Adipose tissue (tissue), 3 donors: ENCODE results near the gene LRRK1. TPM values are rescaled to one million over a fixed set of nuclear protein-coding genes. Genes with fewer than 3 reads are reported as not detected.

Source experiments
- H3K27ac ChIP-seq: one replicate; pipeline ENCODE4 v1.5.1; 2013; ENCODE audit warnings: low read depth, low read length
- WGBS, 3 donors: extraction: QIAGEN DNeasy Blood & Tissue Kit; methylation state at CpG; one replicate each; pipeline ENCODE4 v1.1.7; 2013; 5-methylcytosine and 5-hydroxymethylcytosine counted together
- polyA plus RNA-seq, 3 donors: library from polyadenylated mRNA; stranded (reverse); fragments of 200-250 nt; gene quantifications; one replicate each; pipeline ENCODE4 v1.2.3, GENCODE V29; 2013
- donor health status: healthy with polysubstance abuse.
- donor health status: Bipolar disorder and iron deficiency.
- donor health status: healthy.

Gene LRRK1
- polyA plus RNA-seq, 3 donors, result 5.2 to 11.5 (median 5.9) TPM

- H3K27ac ChIP-seq, result no peak overlapping the region
- WGBS, 3 donors, result 28 to 80% (median 60%) methylated on average over 6 of the region's 6 CpGs
Measured at GRCh38 chr15:100986158-100986896, 67.2 kb downstream of the LRRK1 start.

DNA sequence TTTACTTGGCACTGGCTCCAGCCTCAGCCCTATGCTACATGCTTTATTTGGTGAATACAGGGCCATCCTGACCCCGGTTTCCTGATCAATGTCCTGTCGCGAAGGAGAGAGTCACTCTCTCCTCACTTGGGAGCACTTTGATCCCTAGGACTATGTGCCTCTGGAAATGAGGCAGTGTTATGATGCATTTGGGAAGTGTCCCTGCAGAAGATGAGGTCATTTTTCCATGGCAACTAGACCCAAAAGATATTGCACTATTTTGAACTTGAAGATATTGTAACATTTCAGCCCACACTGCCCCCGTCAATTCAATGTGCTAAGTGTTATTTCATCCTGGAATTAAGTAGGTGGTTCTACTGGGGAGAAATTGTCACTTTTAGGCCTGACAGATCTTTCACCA is 68.0 kb downstream of the LRRK1 start:
- 39 to 75% (median 71%) methylated on average over 4 of the region's 4 CpGs for WGBS, 3 donors
- no peak overlapping the region for H3K27ac ChIP-seq

DNA sequence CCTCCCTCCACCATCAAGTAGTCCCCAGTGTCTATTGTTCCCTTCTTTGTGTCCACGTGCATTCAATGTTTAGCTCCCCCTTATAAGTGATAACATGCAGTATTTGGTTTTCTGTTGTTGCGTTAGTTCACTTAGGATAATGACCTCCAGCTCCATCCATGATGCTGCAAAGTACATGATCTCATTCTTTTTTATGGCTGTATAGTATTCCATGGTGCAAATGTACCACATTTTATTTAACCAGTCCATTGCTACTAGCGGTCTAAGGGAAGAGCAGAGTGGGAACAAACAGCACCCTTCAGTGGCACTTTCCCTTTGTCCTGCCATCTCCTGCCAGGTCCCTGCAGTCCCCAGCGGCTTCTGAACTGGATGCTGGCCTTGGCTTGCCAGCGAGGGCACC is 69.1 kb downstream of the LRRK1 start:
- 95 to 96% (median 95%) methylated on average over 5 of the region's 5 CpGs for WGBS, 3 donors
- no peak overlapping the region for H3K27ac ChIP-seq

- WGBS, 3 donors, result 87 to 96% (median 89%) methylated on average over 3 of the region's 3 CpGs
Measured at GRCh38 chr15:100988857-100989256, 69.7 kb downstream of the LRRK1 start.

DNA sequence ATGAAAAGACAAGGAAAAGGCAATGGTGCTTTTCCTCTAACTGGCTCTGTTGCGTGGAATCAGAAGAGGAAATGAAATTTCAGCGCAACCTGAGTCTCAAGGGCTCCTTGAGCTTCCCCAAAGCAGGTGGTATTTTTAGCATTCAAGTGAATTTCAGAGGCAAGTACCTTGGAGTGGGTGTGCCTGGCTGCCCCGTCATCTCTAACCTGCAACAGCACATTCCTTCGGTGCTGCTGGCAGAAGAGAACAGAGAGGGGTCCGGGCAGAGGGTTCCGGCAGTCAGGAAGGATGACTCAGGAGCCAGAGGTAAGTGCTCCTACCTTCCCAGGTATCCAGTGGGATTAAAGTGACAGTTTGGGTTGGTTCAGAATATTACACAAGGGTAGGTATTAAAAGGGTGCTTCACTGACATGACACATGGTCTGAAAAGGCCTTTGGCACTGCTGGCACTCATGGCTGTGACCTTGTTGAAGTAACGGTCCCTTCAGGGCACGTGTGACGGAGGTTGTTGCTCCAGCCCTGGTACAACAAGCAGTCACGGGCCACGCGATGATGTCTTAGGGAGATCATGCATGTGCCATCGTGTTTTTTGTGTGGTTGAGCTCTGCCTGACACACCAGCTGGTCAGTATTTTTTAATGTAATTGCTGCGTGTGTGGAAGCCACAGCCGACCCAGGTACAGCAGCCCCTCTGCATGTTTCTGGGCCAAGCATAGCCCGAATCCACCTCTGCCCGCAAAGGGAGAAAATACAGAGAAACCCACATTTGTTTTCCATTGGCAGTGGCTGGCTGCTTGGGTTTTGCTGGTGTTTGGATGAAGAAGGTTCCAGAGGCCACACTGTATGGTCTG is 75.7 kb downstream of the LRRK1 start:
- 85 to 90% (median 90%) methylated on average over 17 of the region's 17 CpGs for WGBS, 3 donors

More at GRCh38 chr15:100988857-100989256, 69.7 kb downstream of the LRRK1 start:
- H3K27ac ChIP-seq, result no peak overlapping the region

GRCh38 chr15:100995471-100996430 is 76.6 kb downstream of the LRRK1 start:
- WGBS, 3 donors, result 78 to 82% (median 81%) methylated on average over 20 of the region's 20 CpGs
- H3K27ac ChIP-seq, result no peak overlapping the region

More for the DNA sequence above, 75.7 kb downstream of the LRRK1 start:
- H3K27ac ChIP-seq, result no peak overlapping the region

DNA sequence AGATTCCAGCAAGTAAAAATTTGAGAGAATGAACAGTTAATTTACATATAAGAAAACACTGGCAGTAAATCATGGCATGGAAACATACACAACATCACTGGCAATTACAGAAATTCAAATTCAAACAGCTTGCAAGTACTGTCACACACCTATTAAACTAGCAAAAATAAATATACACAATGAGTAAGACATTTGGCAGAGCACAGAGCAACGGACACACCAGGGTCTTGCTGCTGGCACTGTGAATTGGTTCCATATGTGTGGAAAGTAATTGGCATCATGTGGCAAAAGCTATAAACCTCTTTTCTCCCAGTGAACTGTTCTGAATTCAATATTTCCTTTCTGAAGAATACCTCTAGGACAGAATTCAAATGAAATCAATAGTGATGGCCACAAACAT is 78.3 kb downstream of the LRRK1 start:
- no peak overlapping the region for H3K27ac ChIP-seq
- 75 to 93% (median 91%) methylated on average over 1 of the region's 1 CpG for WGBS, 3 donors

DNA sequence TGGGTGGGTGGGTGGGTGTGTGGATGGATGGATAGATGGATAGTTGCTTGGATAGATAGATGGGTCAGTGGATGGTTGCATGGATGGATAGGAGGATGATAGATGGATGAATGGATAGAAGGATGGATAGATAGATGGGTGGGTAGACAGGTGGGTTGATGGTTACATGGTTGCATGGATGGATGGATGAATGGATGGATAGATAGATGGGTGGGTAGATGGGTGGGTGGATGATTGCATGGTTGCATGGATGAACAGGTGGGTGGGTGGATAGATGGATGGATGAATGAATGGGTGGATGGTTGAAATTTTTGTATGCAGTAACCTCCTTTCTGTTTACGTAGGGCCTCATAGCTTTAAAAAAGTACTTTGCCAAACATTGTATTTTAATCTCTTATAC is 79.5 kb downstream of the LRRK1 start:
- WGBS, 3 donors, result 92 to 100% (median 94%) methylated on average over 1 of the region's 1 CpG
- H3K27ac ChIP-seq, result no peak overlapping the region

DNA sequence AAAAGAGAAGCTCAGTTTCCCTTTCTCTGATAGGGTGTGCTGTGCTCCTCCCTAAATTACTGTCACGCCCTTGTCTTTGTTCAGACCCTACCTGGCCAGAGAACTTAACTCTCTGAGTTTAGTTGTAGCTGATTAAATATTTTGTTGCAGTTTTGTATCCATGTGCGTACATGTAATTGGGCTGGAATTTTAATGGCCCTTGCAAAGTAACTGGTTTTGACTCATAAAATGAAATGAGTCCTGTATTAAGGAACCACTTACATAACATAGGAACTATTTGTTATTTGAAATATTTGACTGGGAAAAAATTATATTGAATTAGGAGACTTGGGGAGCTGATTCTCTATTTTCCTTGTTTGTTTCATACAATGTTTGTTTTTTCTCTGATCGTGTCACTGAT is 80.2 kb downstream of the LRRK1 start:
- 72 to 85% (median 82%) methylated on average over 3 of the region's 3 CpGs for WGBS, 3 donors
- H3K27ac ChIP-seq, result no peak overlapping the region

GRCh38 chr15:101000271-101000681 is 81.1 kb downstream of the LRRK1 start:
- 93 to 95% (median 95%) methylated on average over 5 of the region's 5 CpGs for WGBS, 3 donors
- H3K27ac ChIP-seq, result no peak overlapping the region

GRCh38 chr15:101001056-101001455 is 81.9 kb downstream of the LRRK1 start:
- H3K27ac ChIP-seq, result no peak overlapping the region
- WGBS, 3 donors, result 87 to 95% (median 94%) methylated on average over 6 of the region's 6 CpGs

DNA sequence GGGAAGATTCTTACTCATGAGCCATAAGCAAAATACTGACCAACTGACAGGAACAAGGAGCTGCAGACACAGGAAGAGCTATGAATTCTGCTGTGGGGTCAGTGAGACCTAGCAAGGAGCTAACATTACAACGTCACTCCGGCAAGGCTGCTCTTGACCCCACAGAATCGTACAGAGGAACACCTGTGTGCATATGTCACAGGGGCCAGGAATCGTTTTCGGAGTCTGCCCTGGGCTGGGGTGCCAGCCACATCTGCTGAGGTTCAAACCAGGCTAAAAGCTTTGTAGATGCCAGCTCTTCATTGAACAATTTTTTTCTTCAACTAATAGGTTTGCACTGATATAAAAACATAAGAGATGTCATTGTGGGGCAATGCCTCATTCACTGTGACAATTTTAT is 82.6 kb downstream of the LRRK1 start:
- 87 to 95% (median 92%) methylated on average over 5 of the region's 5 CpGs for WGBS, 3 donors
- no peak overlapping the region for H3K27ac ChIP-seq

DNA sequence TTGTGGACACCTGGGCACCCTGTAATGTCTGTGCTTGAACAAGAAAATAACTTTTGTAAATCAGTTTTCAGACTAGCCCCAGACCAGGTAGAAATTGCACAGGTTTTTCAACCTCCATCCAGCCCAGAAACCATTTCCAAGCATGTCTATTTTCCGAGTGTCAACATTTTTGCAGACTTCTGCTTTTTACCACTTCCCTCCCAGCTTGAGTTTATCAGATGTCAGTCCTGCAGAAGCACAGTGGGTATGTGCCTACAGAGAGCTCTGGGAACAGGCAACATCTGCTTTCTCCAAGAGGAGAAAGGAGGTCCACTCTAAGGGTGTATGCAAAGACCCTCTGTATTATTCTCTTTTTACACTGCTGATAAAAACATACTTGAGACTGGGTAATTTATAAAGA is 83.9 kb downstream of the LRRK1 start:
- WGBS, 3 donors, result 49 to 73% (median 55%) methylated on average over 1 of the region's 1 CpG

DNA sequence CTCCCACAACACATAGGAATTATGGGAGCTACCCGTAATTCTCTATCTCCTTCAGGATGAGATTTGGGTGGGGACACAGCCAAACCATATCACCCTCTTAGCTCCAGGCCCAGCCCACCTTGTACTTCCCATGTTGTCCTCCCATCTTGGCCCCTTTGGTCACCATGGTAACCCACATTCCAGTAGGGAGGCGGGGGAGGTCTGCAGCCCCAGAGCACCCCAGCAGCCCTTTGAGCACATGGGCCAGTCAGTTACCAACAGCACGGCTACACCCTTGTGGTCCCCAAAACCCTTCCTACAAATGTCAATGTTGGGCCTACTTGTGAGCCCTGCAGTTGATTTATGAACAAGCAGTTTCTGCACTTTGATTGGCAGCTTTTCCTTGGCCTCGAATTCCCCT is 84.5 kb downstream of the LRRK1 start:
- H3K27ac ChIP-seq, result no peak overlapping the region
- WGBS, 3 donors, result 80 to 87% (median 84%) methylated on average over 4 of the region's 4 CpGs

More for the DNA sequence above, 83.9 kb downstream of the LRRK1 start:
- no peak overlapping the region for H3K27ac ChIP-seq

DNA sequence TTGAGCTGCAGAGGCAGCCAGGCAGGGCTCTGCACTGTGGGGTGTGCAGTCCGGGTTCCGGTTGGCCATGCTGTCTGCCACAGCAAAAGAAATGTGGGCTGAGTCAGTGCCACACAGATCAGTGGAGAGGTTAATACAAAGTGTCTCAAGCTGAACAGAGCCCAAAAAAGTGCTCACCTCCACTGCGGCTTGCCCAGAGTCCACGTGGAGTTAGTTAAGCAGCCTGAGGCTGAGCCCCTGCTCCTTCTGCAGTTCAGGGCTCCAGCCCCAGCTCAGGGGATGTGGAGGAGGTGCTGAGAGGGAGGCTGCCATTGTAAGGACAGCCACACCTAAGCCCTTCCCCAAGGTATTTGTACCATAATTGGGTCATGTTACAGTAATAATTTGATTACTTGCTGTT is 85.3 kb downstream of the LRRK1 start:
- H3K27ac ChIP-seq, result no peak overlapping the region
- 94 to 99% (median 96%) methylated on average over 4 of the region's 4 CpGs for WGBS, 3 donors

GRCh38 chr15:101004986-101005747 is 86.0 kb downstream of the LRRK1 start:
- H3K27ac ChIP-seq, result no peak overlapping the region
- 96 to 97% (median 97%) methylated on average over 10 of the region's 10 CpGs for WGBS, 3 donors

GRCh38 chr15:101006931-101007691 is 88.0 kb downstream of the LRRK1 start:
- H3K27ac ChIP-seq, result no peak overlapping the region
- 14 to 25% (median 23%) methylated on average over 27 of the region's 27 CpGs for WGBS, 3 donors
